Sigmoid colon (tissue), 4 donors: ENCODE measurements around the gene CECR2.

Source experiments
- EP300 ChIP-seq, 4 donors: sonication (generic); formaldehyde crosslinking; IDR thresholded peaks; one replicate each; pipeline ENCODE4 v1.6.1; 2017; ENCODE audit warnings: antibody characterized with exemption in 4 of 4
- POLR2A ChIP-seq, 2 donors: fragments of 450-650 bp; IDR thresholded peaks; one replicate each; pipeline ENCODE4 v1.6.1; 2016; ENCODE audit warnings: antibody characterized with exemption in 2 of 2, mild to moderate bottlenecking in 2 of 2, moderate library complexity in 2 of 2
- POLR2AphosphoS5 ChIP-seq, 4 donors: sonication (generic); formaldehyde crosslinking; IDR thresholded peaks; one replicate each; pipeline ENCODE4 v1.6.1; 2017; ENCODE audit warnings: antibody characterized with exemption in 4 of 4
- TF ChIP-seq, protein P1 (sequence below), 4 experiments: fragments of 450-650 bp in 3 of 4; fragments of 200-600 bp in 1 of 4; IDR thresholded peaks; one replicate each; pipeline ENCODE4 v1.5.1; 2016 to 2019; ENCODE audit warnings: antibody characterized with exemption in 4 of 4, mild to moderate bottlenecking in 3 of 4, moderate library complexity in 2 of 4

DNA sequence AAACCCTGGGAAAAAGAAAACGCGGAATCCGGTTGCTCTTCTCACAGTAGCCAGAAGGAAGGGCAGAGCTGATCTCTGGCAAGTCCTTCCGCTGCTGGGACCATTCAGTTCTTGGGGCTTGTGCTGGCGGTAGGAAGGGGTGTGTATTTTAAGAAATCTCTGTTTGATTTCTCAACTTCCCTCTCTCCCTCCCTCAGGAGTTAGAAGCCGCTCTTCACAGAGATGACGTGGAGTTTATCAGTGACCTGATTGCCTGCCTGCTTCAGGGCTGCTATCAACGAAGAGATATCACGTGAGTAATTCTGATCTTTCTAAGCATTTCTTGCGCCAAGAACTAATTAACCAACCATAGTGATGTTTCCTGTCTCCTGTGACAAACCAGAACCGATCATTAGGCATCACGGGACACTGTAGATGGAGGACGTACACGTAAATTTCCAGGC, 108.2 kb downstream of the CECR2 start:
- TF ChIP-seq, protein P1, sequence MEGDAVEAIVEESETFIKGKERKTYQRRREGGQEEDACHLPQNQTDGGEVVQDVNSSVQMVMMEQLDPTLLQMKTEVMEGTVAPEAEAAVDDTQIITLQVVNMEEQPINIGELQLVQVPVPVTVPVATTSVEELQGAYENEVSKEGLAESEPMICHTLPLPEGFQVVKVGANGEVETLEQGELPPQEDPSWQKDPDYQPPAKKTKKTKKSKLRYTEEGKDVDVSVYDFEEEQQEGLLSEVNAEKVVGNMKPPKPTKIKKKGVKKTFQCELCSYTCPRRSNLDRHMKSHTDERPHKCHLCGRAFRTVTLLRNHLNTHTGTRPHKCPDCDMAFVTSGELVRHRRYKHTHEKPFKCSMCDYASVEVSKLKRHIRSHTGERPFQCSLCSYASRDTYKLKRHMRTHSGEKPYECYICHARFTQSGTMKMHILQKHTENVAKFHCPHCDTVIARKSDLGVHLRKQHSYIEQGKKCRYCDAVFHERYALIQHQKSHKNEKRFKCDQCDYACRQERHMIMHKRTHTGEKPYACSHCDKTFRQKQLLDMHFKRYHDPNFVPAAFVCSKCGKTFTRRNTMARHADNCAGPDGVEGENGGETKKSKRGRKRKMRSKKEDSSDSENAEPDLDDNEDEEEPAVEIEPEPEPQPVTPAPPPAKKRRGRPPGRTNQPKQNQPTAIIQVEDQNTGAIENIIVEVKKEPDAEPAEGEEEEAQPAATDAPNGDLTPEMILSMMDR (IDR thresholded peaks at IDR 0.05) = no peak
- TF ChIP-seq POLR2AphosphoS5 (IDR thresholded peaks at IDR 0.05) = no peak
- no peak for TF ChIP-seq POLR2A (IDR thresholded peaks at IDR 0.05)
- TF ChIP-seq EP300 (IDR thresholded peaks at IDR 0.05) = no peak
